PC-9 (cell line): Measurements from ENCODE around the gene HILPDA. TPM values are rescaled to one million over a fixed set of nuclear protein-coding genes. Genes with fewer than 3 reads are reported as not detected.

Experiments used
- BruUV-seq: library from RNA; stranded (reverse); fragments of 400-500 nt; replicated peaks from 2 replicates; lab custom pipeline; 2021; lab: Mats Ljungman, UMichigan
- CTCF ChIA-PET: fragments of 300-600 bp; sonication (Branson Sonifier 250); formaldehyde crosslinking; loops from one replicate; lab custom pipeline; 2022; ENCODE audit warnings: antibody characterized with exemption; lab: Charles Lee
- POLR2A ChIA-PET: fragments of 300-600 bp; sonication (Branson Sonifier 250); formaldehyde crosslinking; loops from one replicate; lab custom pipeline; 2022; ENCODE audit warnings: antibody characterized with exemption; ENCODE audit not compliant: unreplicated experiment; lab: Charles Lee
- DNase-seq, 2 experiments: peaks; one replicate each; pipeline versions ENCODE4 v3.0.0 to v3.0.0-alpha.2; 2015 to 2022; ENCODE audit warnings: mixed read lengths in 1 of 2
- H2AFZ ChIP-seq: fragments of 200-600 bp; sonication (generic); 2 replicates; pipeline ENCODE4 v1.8.1; 2017; ENCODE audit warnings: antibody characterized with exemption
- H3F3A ChIP-seq: fragments of 200-600 bp; sonication (generic); 2 replicates; pipeline ENCODE4 v1.8.1; 2017; ENCODE audit warnings: antibody characterized with exemption, mild to moderate bottlenecking, low read depth; ENCODE audit not compliant: insufficient read depth
- H3K27ac ChIP-seq: fragments of 200-600 bp; sonication (generic); 2 replicates; pipeline ENCODE4 v1.6.1; 2016; ENCODE audit warnings: mixed run types
- H3K27me3 ChIP-seq: fragments of 200-600 bp; sonication (generic); 2 replicates; pipeline ENCODE4 v1.6.1; 2016; ENCODE audit warnings: low read depth, mixed run types; ENCODE audit not compliant: insufficient read depth
- H3K36me3 ChIP-seq: fragments of 200-600 bp; sonication (generic); 2 replicates; pipeline ENCODE4 v1.6.1; 2016; ENCODE audit warnings: low read depth, mixed run types
- H3K4me1 ChIP-seq: fragments of 200-600 bp; sonication (generic); replicated peaks from 2 replicates; pipeline ENCODE4 v1.6.1; 2016; ENCODE audit warnings: mixed run types; ENCODE audit not compliant: insufficient read depth
- H3K4me2 ChIP-seq: fragments of 200-600 bp; sonication (generic); 2 replicates; pipeline ENCODE4 v1.6.1; 2017; ENCODE audit warnings: mixed run types
- H3K4me3 ChIP-seq: fragments of 200-600 bp; sonication (generic); 2 replicates; pipeline ENCODE4 v1.6.1; 2016; ENCODE audit warnings: mixed run types
- H3K79me2 ChIP-seq: fragments of 200-600 bp; sonication (generic); 2 replicates; pipeline ENCODE4 v1.6.1; 2017; ENCODE audit warnings: low read depth, mixed run types
- H3K9me2 ChIP-seq: fragments of 200-600 bp; sonication (generic); 2 replicates; pipeline ENCODE4 v1.8.1; 2017; ENCODE audit warnings: mild to moderate bottlenecking; ENCODE audit not compliant: insufficient read depth
- H3K9me3 ChIP-seq: fragments of 200-600 bp; sonication (generic); 2 replicates; pipeline ENCODE4 v1.8.1; 2016; ENCODE audit warnings: low read depth; ENCODE audit not compliant: insufficient read depth
- H4K20me1 ChIP-seq: fragments of 200-600 bp; sonication (generic); 2 replicates; pipeline ENCODE4 v1.8.1; 2017; ENCODE audit not compliant: insufficient read depth
- CTCF ChIP-seq: fragments of 200-600 bp; sonication (generic); conservative IDR thresholded peaks from 2 replicates; pipeline ENCODE4 v1.6.1; 2017; ENCODE audit warnings: mixed run types, antibody characterized with exemption, mild to moderate bottlenecking, moderate library complexity
- EZH2 ChIP-seq: fragments of 200-600 bp; sonication (generic); IDR thresholded peaks from 2 replicates; pipeline ENCODE4 v1.8.0; 2017; ENCODE audit warnings: antibody characterized with exemption, low read depth
- intact Hi-C: fragments of 100-400 bp; cut with micrococcal nuclease; formaldehyde crosslinking; loops from one replicate; pipeline ENCODE4 v1.10.0; 2022; ENCODE audit not compliant: unreplicated experiment
- total RNA-seq: library from RNA; stranded (reverse); gene quantifications from 2 replicates; pipeline ENCODE4 v1.2.3, GENCODE V29; 2021

The HILPDA gene
- total RNA-seq, 1 experiment from 2014 or later, result 22.8 TPM

GRCh38 chr7:128421384-128421783 lies 34.3 kb upstream of the HILPDA start:
- H3K4me1 ChIP-seq, result peaks cover 8% of the 10 kb centered on the region; the same call in 1 of the 2 replicates
- H4K20me1 ChIP-seq, result no peaks in the 10 kb centered on the region
- no peak overlapping the region for H3K4me3 ChIP-seq
- H3K4me2 ChIP-seq, result no peak overlapping the region
- POLR2A ChIA-PET, result no interaction called here
- no peaks in the 10 kb centered on the region for H3K79me2 ChIP-seq
- BruUV-seq, result no TSS peak
- no peaks in the 10 kb centered on the region for H3K36me3 ChIP-seq
- no peak overlapping the region for H2AFZ ChIP-seq
- CTCF ChIA-PET, result interaction anchor here (0.5 kb wide), 1 partner anchor 67 kb away, joined by 5 read pairs; no protein-coding TSS in a partner anchor
- peaks cover 22% of the 10 kb centered on the region; the same call in 1 of the 2 replicates for H3F3A ChIP-seq
- no peaks in the 10 kb centered on the region for H3K9me3 ChIP-seq
- TF ChIP-seq EZH2 (no peak), CTCF (no peak)
- no peak overlapping the region for H3K27ac ChIP-seq
- DNase-seq, result no peak
- H3K27me3 ChIP-seq, result no peaks in the 10 kb centered on the region
- no peaks in the 10 kb centered on the region for H3K9me2 ChIP-seq
- intact Hi-C loops, result no loop called here

GRCh38 chr7:128422037-128422436 lies 33.6 kb upstream of the HILPDA start:
- Histone ChIP-seq H3K4me1 (peaks cover 8% of the 10 kb centered on the region; the same call in 1 of the 2 replicates), H3K9me3 (no peaks in the 10 kb centered on the region), H3K4me3 (no peak overlapping the region), H3K27me3 (no peaks in the 10 kb centered on the region), H3K36me3 (no peaks in the 10 kb centered on the region), H3K4me2 (no peak overlapping the region), H3K9me2 (no peaks in the 10 kb centered on the region), H2AFZ (no peak overlapping the region), H3K79me2 (no peaks in the 10 kb centered on the region), H3F3A (peaks cover 22% of the 10 kb centered on the region; the same call in 1 of the 2 replicates), H4K20me1 (no peaks in the 10 kb centered on the region), H3K27ac (no peak overlapping the region)
- CTCF ChIA-PET, result interaction anchor here (0.6 kb wide), 1 partner anchor 12 kb away, joined by 3 read pairs; no protein-coding TSS in a partner anchor
- no peak for DNase-seq
- POLR2A ChIA-PET, result no interaction called here
- no TSS peak for BruUV-seq
- intact Hi-C loops, result no loop called here
- no peak for TF ChIP-seq CTCF
- no peak for TF ChIP-seq EZH2

- no peak for TF ChIP-seq CTCF
- no peak for TF ChIP-seq EZH2
- H4K20me1 ChIP-seq, result no peaks in the 10 kb centered on the region
- intact Hi-C loops, result no loop called here
- no peak overlapping the region for H3K4me3 ChIP-seq
- peaks cover 11% of the 10 kb centered on the region; the same call in 1 of the 2 replicates for H3K4me1 ChIP-seq
- no peaks in the 10 kb centered on the region for H3K9me2 ChIP-seq
- H2AFZ ChIP-seq, result no peak overlapping the region
- DNase-seq, result no peak
- ChIA-PET POLR2A (no interaction called here), CTCF (interaction anchor here (0.6 to 1.0 kb wide), 2 partner anchors 12 to 75 kb away, joined by 3 read pairs; no protein-coding TSS in a partner anchor)
- H3K4me2 ChIP-seq, result no peak overlapping the region
- peaks cover 22% of the 10 kb centered on the region; the same call in 1 of the 2 replicates for H3F3A ChIP-seq
- H3K79me2 ChIP-seq, result no peaks in the 10 kb centered on the region
- no peaks in the 10 kb centered on the region for H3K27me3 ChIP-seq
- H3K27ac ChIP-seq, result no peak overlapping the region
- H3K36me3 ChIP-seq, result no peaks in the 10 kb centered on the region
- H3K9me3 ChIP-seq, result no peaks in the 10 kb centered on the region
- no TSS peak for BruUV-seq
Measured at GRCh38 chr7:128422842-128423241, 32.8 kb upstream of the HILPDA start.
